Activated CD8-positive, alpha-beta memory T cell treated with anti-CD3 and anti-CD28 coated beads for 36 hours (primary cell): ENCODE data around the gene MZF1. TPM values are rescaled to one million over a fixed set of nuclear protein-coding genes. Genes with fewer than 3 reads are reported as not detected.
"Not testable (repeated sequence)": the region's sequence is repeated elsewhere in the genome, so short reads cannot be mapped to it uniquely, and the experiment has no call there.

ENCODE experiments used
- CTCF ChIA-PET: fragments of 350-600 bp; sonication (Branson Sonifier 250); formaldehyde crosslinking; loops from one replicate; lab custom pipeline; 2021; ENCODE audit warnings: antibody characterized with exemption; lab: Charles Lee
- POLR2A ChIA-PET: fragments of 350-600 bp; sonication (Branson Sonifier 250); formaldehyde crosslinking; loops from one replicate; lab custom pipeline; 2021; ENCODE audit warnings: antibody characterized with exemption; lab: Charles Lee
- total RNA-seq, 2 experiments: library from RNA; stranded (reverse); gene quantifications; one replicate each; pipeline ENCODE4 v1.2.3, GENCODE V29; 2021

Gene MZF1
- total RNA-seq, 2 experiments from 2014 or later = 14.0 to 14.3 TPM

DNA sequence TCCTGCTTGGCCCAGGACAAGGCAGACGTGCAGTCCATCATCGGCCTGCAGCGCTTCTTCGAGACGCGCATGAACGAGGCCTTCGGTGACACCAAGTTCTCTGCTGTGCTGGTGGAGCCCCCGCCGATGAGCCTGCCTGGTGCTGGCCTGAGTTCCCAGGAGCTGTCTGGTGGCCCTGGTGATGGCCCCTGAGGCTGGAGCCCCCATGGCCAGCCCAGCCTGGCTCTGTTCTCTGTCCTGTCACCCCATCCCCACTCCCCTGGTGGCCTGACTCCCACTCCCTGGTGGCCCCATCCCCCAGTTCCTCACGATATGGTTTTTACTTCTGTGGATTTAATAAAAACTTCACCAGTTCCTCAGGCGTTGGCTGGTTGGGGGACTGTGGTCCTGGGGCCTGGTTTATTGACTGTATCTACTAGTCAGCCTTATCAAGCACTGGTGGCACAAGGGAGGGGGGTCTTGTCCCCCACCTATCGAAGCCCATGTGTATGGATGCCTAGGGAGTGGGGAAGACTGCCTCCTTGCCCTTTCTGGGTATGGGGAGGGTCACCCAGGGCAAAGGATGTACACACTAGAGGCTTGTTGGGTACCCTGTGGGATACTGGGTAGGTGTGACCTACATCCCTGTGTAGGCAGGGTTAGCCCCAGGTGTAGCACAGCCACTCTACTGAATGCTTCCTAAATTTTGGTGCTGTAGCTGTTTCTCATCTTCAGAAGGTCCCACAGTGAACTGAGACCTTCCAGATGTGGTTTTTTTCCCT is 22.6 kb downstream of the MZF1 start:
- POLR2A ChIA-PET = no interaction called here
- CTCF ChIA-PET = interaction anchor here (1.3 to 2.1 kb wide), 2 partner anchors 9 to 31 kb away, joined by 3 to 4 read pairs; partner anchors contain the start of gene ZBTB45

GRCh38 chr19:58549664-58550361 is 23.3 kb downstream of the MZF1 start:
- POLR2A ChIA-PET = no interaction called here
- CTCF ChIA-PET = interaction anchor here (1.3 to 2.1 kb wide), 2 partner anchors 10 to 31 kb away, joined by 3 to 4 read pairs; partner anchors contain the start of gene ZBTB45

DNA sequence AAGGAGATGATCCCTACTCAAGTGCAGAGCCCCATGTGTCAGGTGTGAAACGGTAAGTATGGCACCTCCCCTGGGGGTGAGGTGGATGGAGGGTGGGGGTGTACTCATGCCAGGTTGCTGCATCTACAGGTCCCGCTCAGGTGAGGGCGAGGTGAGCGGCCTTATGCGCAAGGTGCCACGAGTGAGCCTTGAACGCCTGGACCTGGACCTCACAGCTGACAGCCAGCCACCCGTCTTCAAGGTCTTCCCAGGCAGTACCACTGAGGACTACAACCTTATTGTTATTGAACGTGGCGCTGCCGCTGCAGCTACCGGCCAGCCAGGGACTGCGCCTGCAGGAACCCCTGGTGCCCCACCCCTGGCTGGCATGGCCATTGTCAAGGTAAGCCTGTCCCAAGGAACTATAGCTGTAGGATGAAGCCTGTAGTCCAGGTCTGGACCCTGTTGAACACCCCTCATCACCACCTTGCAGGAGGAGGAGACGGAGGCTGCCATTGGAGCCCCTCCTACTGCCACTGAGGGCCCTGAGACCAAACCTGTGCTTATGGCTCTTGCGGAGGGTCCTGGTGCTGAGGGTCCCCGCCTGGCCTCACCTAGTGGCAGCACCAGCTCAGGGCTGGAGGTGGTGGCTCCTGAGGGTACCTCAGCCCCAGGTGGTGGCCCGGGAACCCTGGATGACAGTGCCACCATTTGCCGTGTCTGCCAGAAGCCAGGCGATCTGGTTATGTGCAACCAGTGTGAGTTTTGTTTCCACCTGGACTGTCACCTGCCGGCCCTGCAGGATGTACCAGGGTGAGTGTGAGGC is 24.1 kb downstream of the MZF1 start:
- ChIA-PET POLR2A (interaction anchor here (0.6 kb wide), 1 partner anchor 190 kb away, joined by 3 read pairs; no protein-coding TSS in a partner anchor), CTCF (interaction anchor here (1.3 to 2.1 kb wide), 2 partner anchors 10 to 30 kb away, joined by 3 to 4 read pairs; partner anchors contain the start of gene ZBTB45)

GRCh38 chr19:58547323-58548312 is 25.5 kb downstream of the MZF1 start:
- ChIA-PET POLR2A (interaction anchor here (0.6 to 1.0 kb wide), 2 partner anchors 28 to 186 kb away, joined by 3 read pairs; partner anchors contain the start of gene ZBTB45), CTCF (interaction anchor here (5.3 kb wide), 1 partner anchor 28 kb away, joined by 42 read pairs; the partner anchor contains the start of gene ZBTB45)

DNA sequence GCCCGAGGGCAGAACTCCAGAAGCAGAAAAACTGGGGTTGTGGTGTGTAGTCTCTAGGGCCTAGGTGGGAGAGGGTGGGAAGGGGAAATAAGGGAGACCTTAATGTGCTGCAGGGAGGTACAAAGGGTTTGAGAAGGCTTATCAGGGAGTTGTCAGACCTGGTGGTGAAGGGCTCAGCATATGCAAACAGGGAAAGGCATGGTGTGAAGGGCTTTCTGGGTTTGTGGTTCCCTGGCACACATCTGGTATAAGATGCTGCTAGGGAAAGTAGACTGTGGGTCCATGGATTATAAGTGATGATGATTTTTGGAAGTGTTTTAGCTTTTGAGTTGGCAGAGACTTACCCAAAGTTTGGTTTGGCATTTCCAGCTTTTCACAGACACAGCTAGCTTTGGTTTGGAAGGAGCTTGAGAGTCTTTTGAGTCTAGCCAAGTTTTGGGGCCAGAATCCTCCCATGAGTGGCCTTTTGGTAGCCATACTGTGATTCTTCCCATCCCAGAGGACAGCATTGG is 27.1 kb downstream of the MZF1 start:
- ChIA-PET CTCF (interaction anchor here (3.3 to 5.3 kb wide), 2 partner anchors 8 to 27 kb away, joined by 15 to 42 read pairs; partner anchors contain the start of genes CHMP2A and ZBTB45), POLR2A (interaction anchor here (1.1 to 3.6 kb wide), 3 partner anchors 8 to 35 kb away, joined by 3 to 40 read pairs (median 5); partner anchors contain the start of genes CHMP2A and ZBTB45)

GRCh38 chr19:58545286-58546018 is 27.7 kb downstream of the MZF1 start:
- CTCF ChIA-PET = interaction anchor here (3.3 to 5.3 kb wide), 2 partner anchors 9 to 26 kb away, joined by 15 to 42 read pairs; partner anchors contain the start of genes CHMP2A and ZBTB45
- POLR2A ChIA-PET = interaction anchor here (1.1 to 3.6 kb wide), 4 partner anchors 9 to 36 kb away, joined by 3 to 40 read pairs (median 6); partner anchors contain the start of genes CHMP2A and ZBTB45

DNA sequence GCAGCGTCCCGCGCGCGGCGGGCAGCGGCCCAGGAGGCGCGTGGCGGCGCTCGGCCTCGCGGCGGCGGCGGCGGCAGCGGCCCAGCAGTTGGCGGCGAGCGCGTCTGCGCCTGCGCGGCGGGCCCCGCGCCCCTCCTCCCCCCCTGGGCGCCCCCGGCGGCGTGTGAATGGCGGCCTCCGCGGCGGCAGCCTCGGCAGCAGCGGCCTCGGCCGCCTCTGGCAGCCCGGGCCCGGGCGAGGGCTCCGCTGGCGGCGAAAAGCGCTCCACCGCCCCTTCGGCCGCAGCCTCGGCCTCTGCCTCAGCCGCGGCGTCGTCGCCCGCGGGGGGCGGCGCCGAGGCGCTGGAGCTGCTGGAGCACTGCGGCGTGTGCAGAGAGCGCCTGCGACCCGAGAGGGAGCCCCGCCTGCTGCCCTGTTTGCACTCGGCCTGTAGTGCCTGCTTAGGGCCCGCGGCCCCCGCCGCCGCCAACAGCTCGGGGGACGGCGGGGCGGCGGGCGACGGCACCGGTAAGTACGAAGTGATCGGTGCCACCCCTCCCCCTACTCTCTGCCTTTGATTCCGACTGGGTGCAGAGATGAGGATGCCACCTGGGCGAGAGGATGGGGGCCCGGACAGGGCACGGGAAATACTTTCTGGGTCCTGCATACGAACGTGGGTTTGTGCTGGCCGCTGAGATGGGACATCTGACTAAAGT is 28.4 kb downstream of the MZF1 start:
- CTCF ChIA-PET = interaction anchor here (3.3 to 5.3 kb wide), 2 partner anchors 9 to 25 kb away, joined by 15 to 42 read pairs; partner anchors contain the start of genes CHMP2A and ZBTB45
- POLR2A ChIA-PET = interaction anchor here (0.6 to 3.6 kb wide), 10 partner anchors 9 to 36 kb away, joined by 3 to 40 read pairs (median 4); partner anchors contain the start of genes CHMP2A and ZBTB45

DNA sequence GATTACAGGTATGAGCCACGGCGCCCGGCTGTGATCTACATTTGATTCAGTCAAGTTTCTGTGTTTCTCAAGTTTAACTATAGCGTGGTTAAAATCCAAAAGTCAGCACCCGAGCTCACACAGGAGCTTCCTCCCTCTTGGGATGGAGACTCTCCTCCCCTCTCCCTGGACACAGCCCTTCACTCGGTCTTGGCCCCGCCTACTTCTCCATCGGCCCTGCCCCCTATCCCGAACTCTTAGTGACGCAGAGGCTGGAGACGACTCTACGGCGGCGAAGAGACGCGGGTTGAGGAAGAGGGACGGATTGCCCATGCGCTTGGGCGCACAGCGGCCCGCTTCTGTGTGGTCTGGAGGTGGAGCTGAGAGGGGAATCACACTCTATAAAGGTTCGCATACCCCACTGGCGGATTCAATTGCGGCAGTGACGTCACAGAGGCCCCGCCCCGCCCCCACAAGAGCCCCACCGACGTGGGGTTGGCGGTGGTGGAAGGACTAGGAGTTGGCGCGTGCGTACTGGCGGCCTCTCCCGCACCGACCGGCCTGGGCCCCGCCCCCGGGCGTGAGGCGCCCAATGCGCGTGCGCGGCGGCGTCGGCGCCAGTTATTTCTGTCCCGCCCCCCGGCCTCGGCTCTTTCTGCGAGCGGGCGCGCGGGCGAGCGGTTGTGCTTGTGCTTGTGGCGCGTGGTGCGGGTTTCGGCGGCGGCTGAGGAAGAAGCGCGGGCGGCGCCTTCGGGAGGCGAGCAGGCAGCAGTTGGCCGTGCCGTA is 29.1 kb downstream of the MZF1 start, which contains the start of gene TRIM28:
Gene TRIM28 (plus strand): TSS at position 239 of the 765 bp plus-strand sequence. CDS start 694 bp downstream, outside the sequence.
- ChIA-PET POLR2A (interaction anchor here (0.5 to 3.6 kb wide), 11 partner anchors 10 to 55 kb away, joined by 3 to 40 read pairs (median 3); partner anchors contain the start of genes CHMP2A and ZBTB45), CTCF (interaction anchor here (3.3 to 5.3 kb wide), 2 partner anchors 10 to 24 kb away, joined by 15 to 42 read pairs; partner anchors contain the start of genes CHMP2A and ZBTB45)

- ChIA-PET POLR2A (interaction anchor here (0.6 to 3.6 kb wide), 2 partner anchors 11 to 20 kb away, joined by 3 to 40 read pairs; partner anchors contain the start of gene CHMP2A), CTCF (interaction anchor here (5.3 kb wide), 1 partner anchor 23 kb away, joined by 42 read pairs; the partner anchor contains the start of gene ZBTB45)
Measured at GRCh38 chr19:58542641-58543372, 30.3 kb downstream of the MZF1 start.

- POLR2A ChIA-PET, CTCF ChIA-PET: not testable (repeated sequence)
Measured at GRCh38 chr19:58539169-58539559, 34.0 kb downstream of the MZF1 start.

- ChIA-PET POLR2A (no interaction called here), CTCF (interaction anchor here (5.0 kb wide), 1 partner anchor 19 kb away, joined by 20 read pairs; the partner anchor contains the start of gene ZBTB45)
Measured at GRCh38 chr19:58538257-58539168, 34.6 kb downstream of the MZF1 start.

- POLR2A ChIA-PET = no interaction called here
- CTCF ChIA-PET = interaction anchor here (5.0 kb wide), 1 partner anchor 17 kb away, joined by 20 read pairs; the partner anchor contains the start of gene ZBTB45
Measured at GRCh38 chr19:58536852-58537798, 36.0 kb downstream of the MZF1 start.
